A549 (cell line): ENCODE data around the gene POPDC3. TPM values are rescaled to one million over a fixed set of nuclear protein-coding genes. Genes with fewer than 3 reads are reported as not detected.

Source experiments
- ATAC-seq, 2 experiments: fragments of 200-7000 bp in 1 of 2; fragments of >200 bp in 1 of 2; cut with Nextera tagmentation in 1 of 2; cut with Tn5 transposase in 1 of 2; 3 replicates each; pipeline versions ENCODE4 v1.8.0 to v1.9.1; 2018 to 2020; ENCODE audit warnings: mild to moderate bottlenecking in 1 of 2, moderate library complexity in 1 of 2
- CTCF ChIA-PET: fragments of 300-600 bp; sonication (Branson Sonifier 250); formaldehyde crosslinking; extraction: SDS; loops from one replicate; lab custom pipeline; 2021; ENCODE audit warnings: antibody characterized with exemption, inconsistent platforms; lab: Yijun Ruan, JAX
- POLR2A ChIA-PET: fragments of 350-600 bp; formaldehyde crosslinking; extraction: SDS; loops from one replicate; lab custom pipeline; 2021; ENCODE audit warnings: antibody characterized with exemption, inconsistent platforms; lab: Yijun Ruan, JAX
- DNase-seq, 2 experiments: peaks; one replicate each; pipeline versions ENCODE4 v3.0.0 to v3.0.0-alpha.2; 2011 to 2016; ENCODE audit warnings: low read depth in 1 of 2, low spot score in 1 of 2
- FAIRE-seq: peaks from 2 replicates; lab custom pipeline; 2011; peaks lifted over from hg19 to GRCh38; lab: Jason Lieb, UNC
- H3K27ac ChIP-seq, 2 experiments: fragments of >200 bp; sonication (Bioruptor Twin); formaldehyde crosslinking; 3 replicates each; pipeline ENCODE4 v1.5.1; 2016 to 2017
- H3K4me1 ChIP-seq: fragments of >200 bp; sonication (Bioruptor Twin); formaldehyde crosslinking; 3 replicates; pipeline ENCODE4 v1.6.1; 2016
- H3K4me2 ChIP-seq: fragments of >200 bp; sonication (Bioruptor Twin); formaldehyde crosslinking; 3 replicates; pipeline ENCODE4 v1.6.1; 2016
- H3K4me3 ChIP-seq: fragments of >200 bp; sonication (Bioruptor Twin); formaldehyde crosslinking; 3 replicates; pipeline ENCODE4 v1.5.1; 2016
- H3K9me3 ChIP-seq: fragments of >200 bp; sonication (Bioruptor Twin); formaldehyde crosslinking; 3 replicates; pipeline ENCODE4 v1.6.1; 2016
- ATOH8 ChIP-seq: fragments of 250-450 bp; sonication (Bioruptor Pico); IDR thresholded peaks from 2 replicates; pipeline ENCODE4 v1.5.0; 2020; ENCODE audit warnings: low read depth, mild to moderate bottlenecking, moderate library complexity
- BCL3 ChIP-seq: fragments of >200 bp; sonication (Bioruptor Twin); formaldehyde crosslinking; IDR thresholded peaks from 3 replicates; pipeline ENCODE4 v1.6.1; 2016
- BHLHE40 ChIP-seq: IDR thresholded peaks from 2 replicates; pipeline ENCODE4 v1.6.1; 2012; ENCODE audit warnings: low read depth, low read length, inconsistent platforms
- CTCF ChIP-seq: fragments of >200 bp; sonication (Bioruptor Twin); formaldehyde crosslinking; IDR thresholded peaks from 3 replicates; pipeline ENCODE4 v1.5.1; 2016
- ELK1 ChIP-seq: fragments of 150-350 bp; IDR thresholded peaks from 2 replicates; pipeline ENCODE4 v1.6.1; 2014; ENCODE audit warnings: low read depth, mild to moderate bottlenecking, low read length
- ESRRA ChIP-seq: fragments of 150-350 bp; IDR thresholded peaks from 2 replicates; pipeline ENCODE4 v1.6.1; 2014; ENCODE audit warnings: mild to moderate bottlenecking, low read length, borderline replicate concordance
- FOSL2 ChIP-seq, 2 experiments: fragments of 450-650 bp in 1 of 2; fragments of >200 bp in 1 of 2; sonication (Bioruptor Twin) in 1 of 2; formaldehyde crosslinking; IDR thresholded peaks; 2 replicates each; pipeline versions ENCODE4 v1.5.0 to v1.6.1; 2016 to 2020; ENCODE audit warnings: mild to moderate bottlenecking in 1 of 2, moderate library complexity in 1 of 2
- HEYL ChIP-seq: fragments of 250-450 bp; sonication (Bioruptor Pico); IDR thresholded peaks from 2 replicates; pipeline ENCODE4 v1.8.0; 2021; ENCODE audit warnings: mild to moderate bottlenecking, moderate library complexity
- HMGXB4 ChIP-seq: fragments of 250-450 bp; sonication (Bioruptor Pico); IDR thresholded peaks from 2 replicates; pipeline ENCODE4 v1.5.0; 2021; ENCODE audit warnings: mild to moderate bottlenecking, moderate library complexity, borderline replicate concordance
- HOXB13 ChIP-seq: fragments of 250-450 bp; sonication (Bioruptor Pico); IDR thresholded peaks from 2 replicates; pipeline ENCODE4 v1.5.0; 2020; ENCODE audit warnings: low read depth, mild to moderate bottlenecking, moderate library complexity
- MAX ChIP-seq: IDR thresholded peaks from 2 replicates; pipeline ENCODE4 v1.6.1; 2012
- NPAS2 ChIP-seq: fragments of 250-450 bp; sonication (Bioruptor Pico); IDR thresholded peaks from 2 replicates; pipeline ENCODE4 v1.8.0; 2022; ENCODE audit warnings: mild to moderate bottlenecking, moderate library complexity, borderline replicate concordance
- PBX3 ChIP-seq: IDR thresholded peaks from 2 replicates; pipeline ENCODE4 v1.6.1; 2012
- RAD21 ChIP-seq, 2 experiments: fragments of >200 bp in 1 of 2; sonication (Bioruptor Twin) in 1 of 2; formaldehyde crosslinking in 1 of 2; IDR thresholded peaks in 1 of 2; conservative IDR thresholded peaks in 1 of 2; 2 replicates in 1 of 2; 3 replicates in 1 of 2; pipeline ENCODE4 v1.6.1; 2012 to 2018; ENCODE audit warnings: inconsistent platforms in 1 of 2
- SMC3 ChIP-seq: fragments of >200 bp; sonication (Bioruptor Twin); formaldehyde crosslinking; IDR thresholded peaks from 3 replicates; pipeline ENCODE4 v1.6.1; 2018; ENCODE audit warnings: inconsistent platforms
- TFCP2L1 ChIP-seq: fragments of 250-450 bp; sonication (Bioruptor Pico); IDR thresholded peaks from 2 replicates; pipeline ENCODE4 v1.5.0; 2021; ENCODE audit warnings: mild to moderate bottlenecking
- USF2 ChIP-seq: fragments of 450-650 bp; IDR thresholded peaks from 2 replicates; pipeline ENCODE4 v1.6.1; 2014; ENCODE audit warnings: antibody characterized with exemption
- WGBS: methylation state at CpG from one replicate; pipeline ENCODE4 v1.1.6; 2017; ENCODE audit errors: missing lambda C conversion rate; 5-methylcytosine and 5-hydroxymethylcytosine counted together
- polyA plus RNA-seq, 4 experiments: library from polyadenylated mRNA; depleted of rRNA in 3 of 4; stranded (reverse); fragments of >200 nt; fragmentation: RNase III in 1 of 4; extraction: RNeasy Plus Mini Kit Qiagen cat#74134 plus additional on column Dnase treatment in 1 of 4; gene quantifications; 2 replicates in 3 of 4; 3 replicates in 1 of 4; pipeline ENCODE4 v1.2.3, GENCODE V29; 2011 to 2017

The POPDC3 gene
- polyA plus RNA-seq, 2 of the 4 experiments (the other 2 are of a cell fraction), result 19.7 to 54.9 TPM

- 33% methylated on average over 10 of the region's 24 CpGs for whole genome bisulfite sequencing
- FAIRE-seq, result no peak
- peak overlapping the region; percentile 94 for H3K4me3 ChIP-seq
These were observed 43.8 kb downstream of the POPDC3 start for GRCh38 chr6:105135907-105136430.

GRCh38 chr6:105135056-105135455 lies 44.8 kb downstream of the POPDC3 start:
- FAIRE-seq (no peak), DNase-seq (peak; percentile 40 to 44)
- 57% methylated on average over 4 of the region's 4 CpGs for WGBS

More at GRCh38 chr6:105135907-105136430, 43.8 kb downstream of the POPDC3 start:
- Histone ChIP-seq H3K9me3 (no peaks in the 10 kb centered on the region), H3K27ac (peak overlapping the region; percentile 92 to 94), H3K4me2 (peak overlapping the region; percentile 87), H3K4me1 (peaks cover 18% of the 10 kb centered on the region; the same call in 1 of the 3 replicates)
- DNase-seq (no peak), ATAC-seq (no peak)
- no peak for TF ChIP-seq TFCP2L1 (CRISPR knock-in tag)
- ChIA-PET CTCF (interaction anchor here (0.6 to 1.8 kb wide), 5 partner anchors 9 to 227 kb away, joined by 3 to 5 read pairs (median 4); no protein-coding TSS in a partner anchor), POLR2A (no interaction called here)

GRCh38 chr6:105122717-105123116 lies 57.1 kb downstream of the POPDC3 start:
- 69% methylated on average over 6 of the region's 6 CpGs for WGBS
- no peak for TF ChIP-seq HOXB13 (CRISPR knock-in tag)
- no peak for TF ChIP-seq USF2
- no peak for TF ChIP-seq MAX
- TF ChIP-seq BCL3, result no peak
- no peak for TF ChIP-seq HEYL (CRISPR knock-in tag)
- no peak for TF ChIP-seq HMGXB4 (CRISPR knock-in tag)
- no peak for TF ChIP-seq FOSL2 (IDR thresholded peaks at IDR 0.05)
- TF ChIP-seq FOSL2 (CRISPR knock-in tag; IDR thresholded peaks at IDR 0.05), result no peak

More at GRCh38 chr6:105135056-105135455, 44.8 kb downstream of the POPDC3 start:
- Histone ChIP-seq H3K9me3 (no peaks in the 10 kb centered on the region), H3K4me3 (no peak overlapping the region), H3K4me1 (peaks cover 18% of the 10 kb centered on the region; the same call in 1 of the 3 replicates), H3K27ac (no peak overlapping the region), H3K4me2 (peak overlapping the region; percentile 87)
- ChIA-PET POLR2A (no interaction called here), CTCF (no interaction called here)
- TF ChIP-seq SMC3 (no peak), RAD21 (conservative IDR thresholded peaks at IDR 0.05 in 1 of 2, IDR thresholded peaks at IDR 0.05 in 1 of 2) (0 out of 5 replicates have a peak, but pooled peaks have one; percentile 20 to 28), NPAS2 (no peak), ELK1 (no peak), CTCF (peak; percentile 11; the same call in 2 of the 3 replicates), PBX3 (no peak), ATOH8 (CRISPR knock-in tag) (no peak), ESRRA (no peak), BHLHE40 (no peak)
- ATAC-seq, result peak; percentile 57 to 70; a peak in 5 of 6 replicates

More at GRCh38 chr6:105122717-105123116, 57.1 kb downstream of the POPDC3 start:
- POLR2A ChIA-PET, result no interaction called here
- Histone ChIP-seq H3K4me2 (no peak overlapping the region), H3K27ac (no peak overlapping the region), H3K9me3 (no peaks in the 10 kb centered on the region), H3K4me3 (no peak overlapping the region), H3K4me1 (no peaks in the 10 kb centered on the region)
- DNase-seq, result no peak
- no peak for ATAC-seq
- no peak for FAIRE-seq
- CTCF ChIA-PET, result interaction anchor here (1.1 kb wide), 1 partner anchor 35 kb away, joined by 3 read pairs; no protein-coding TSS in a partner anchor
